ENCODE data around the gene KLK3. TPM values are rescaled to one million over a fixed set of nuclear protein-coding genes. Genes with fewer than 3 reads are reported as not detected.

The KLK3 gene
- total and polyA plus RNA-seq, 2 experiments from 2014 or later = 0.19 TPM; not detected in 1

- Histone ChIP-seq H3K27ac (ENCODE audit: low read depth) (no peak overlapping the region), H3K27me3 (ENCODE audit: insufficient read depth) (no peaks in the 10 kb centered on the region), H4K20me1 (replicated peaks; ENCODE audit: insufficient read depth) (no peaks in the 10 kb centered on the region), H3K4me2 (no peak overlapping the region), H2AFZ (no peak overlapping the region), H3K4me3 (no peak overlapping the region), H3K36me3 (ENCODE audit: insufficient read depth) (no peaks in the 10 kb centered on the region), H3F3A (replicated peaks; ENCODE audit: low read depth) (no peaks in the 10 kb centered on the region), H3K9me2 (ENCODE audit: insufficient read depth) (no peaks in the 10 kb centered on the region), H3K79me2 (replicated peaks; ENCODE audit: insufficient read depth) (no peaks in the 10 kb centered on the region), H3K4me1 (ENCODE audit: insufficient read depth) (no peaks in the 10 kb centered on the region)
- ATAC-seq = no peak
- peaks cover 5% of the 10 kb centered on the region for H3K27me3 Mint-ChIP-seq (ENCODE audit: insufficient read depth, low read depth, poor library complexity)
- no peak overlapping the region for H3K4me3 Mint-ChIP-seq
- no peak overlapping the region for H3K27ac Mint-ChIP-seq
- DNase-seq (ENCODE audit: low spot score) = no peak
- peaks cover 11% of the 10 kb centered on the region for H3K36me3 Mint-ChIP-seq (ENCODE audit: low read depth)
- no peaks in the 10 kb centered on the region for H3K4me1 Mint-ChIP-seq
- H3K9me3 Mint-ChIP-seq = peaks cover 53% of the 10 kb centered on the region
- TF ChIP-seq ZNF331 (CRISPR knock-in tag; IDR thresholded peaks at IDR 0.05; ENCODE audit: low read depth) (no peak), JUNB (IDR thresholded peaks at IDR 0.05; ENCODE audit: unreplicated experiment) (no peak), ZNF462 (CRISPR knock-in tag; IDR thresholded peaks at IDR 0.05) (no peak), POLR2AphosphoS5 (IDR thresholded peaks at IDR 0.05; ENCODE audit: low read depth) (no peak), ZNF114 (CRISPR knock-in tag; IDR thresholded peaks at IDR 0.05) (no peak), STAT1 (IDR thresholded peaks at IDR 0.05; ENCODE audit: unreplicated experiment) (no peak), EZH2phosphoT487 (IDR thresholded peaks at IDR 0.05; ENCODE audit: unreplicated experiment) (no peak), CREB1 (CRISPR knock-in tag; IDR thresholded peaks at IDR 0.05; ENCODE audit: low read depth) (no peak), REST (IDR thresholded peaks at IDR 0.05; ENCODE audit: unreplicated experiment) (no peak), NANOG (IDR thresholded peaks at IDR 0.05; ENCODE audit: borderline replicate concordance) (no peak), ETS1 (IDR thresholded peaks at IDR 0.05) (no peak), EZH2 (IDR thresholded peaks at IDR 0.05; ENCODE audit: low read depth, unreplicated experiment) (no peak)
- TF ChIP-seq, protein P1, sequence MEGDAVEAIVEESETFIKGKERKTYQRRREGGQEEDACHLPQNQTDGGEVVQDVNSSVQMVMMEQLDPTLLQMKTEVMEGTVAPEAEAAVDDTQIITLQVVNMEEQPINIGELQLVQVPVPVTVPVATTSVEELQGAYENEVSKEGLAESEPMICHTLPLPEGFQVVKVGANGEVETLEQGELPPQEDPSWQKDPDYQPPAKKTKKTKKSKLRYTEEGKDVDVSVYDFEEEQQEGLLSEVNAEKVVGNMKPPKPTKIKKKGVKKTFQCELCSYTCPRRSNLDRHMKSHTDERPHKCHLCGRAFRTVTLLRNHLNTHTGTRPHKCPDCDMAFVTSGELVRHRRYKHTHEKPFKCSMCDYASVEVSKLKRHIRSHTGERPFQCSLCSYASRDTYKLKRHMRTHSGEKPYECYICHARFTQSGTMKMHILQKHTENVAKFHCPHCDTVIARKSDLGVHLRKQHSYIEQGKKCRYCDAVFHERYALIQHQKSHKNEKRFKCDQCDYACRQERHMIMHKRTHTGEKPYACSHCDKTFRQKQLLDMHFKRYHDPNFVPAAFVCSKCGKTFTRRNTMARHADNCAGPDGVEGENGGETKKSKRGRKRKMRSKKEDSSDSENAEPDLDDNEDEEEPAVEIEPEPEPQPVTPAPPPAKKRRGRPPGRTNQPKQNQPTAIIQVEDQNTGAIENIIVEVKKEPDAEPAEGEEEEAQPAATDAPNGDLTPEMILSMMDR (conservative IDR thresholded peaks at IDR 0.05; ENCODE audit: low read depth in 2 of 2) = no peak
Observed at GRCh38 chr19:50899569-50899968, 44.9 kb downstream of the KLK3 start.

All from GM23338 (cell line).